Right lobe of liver (tissue), 6 donors: ENCODE measurements around the gene TNS1. TPM values are rescaled to one million over a fixed set of nuclear protein-coding genes. Genes with fewer than 3 reads are reported as not detected.

ENCODE experiments used
- ATAC-seq, 4 donors: fragments of 200-7000 bp; cut with Tn5 transposase; one replicate each; pipeline ENCODE4 v1.9.1; 2020; ENCODE audit warnings: mild to moderate bottlenecking in 4 of 4, moderate library complexity in 4 of 4
- DNase-seq, 3 donors: peaks; one replicate each; pipeline ENCODE4 v3.0.0-alpha.2; 2020
- H3K27ac ChIP-seq, 3 donors: fragments of 200-600 bp; one replicate each; pipeline ENCODE4 v1.8.0; 2022
- H3K27me3 ChIP-seq, 2 donors: fragments of 200-600 bp; one replicate each; pipeline ENCODE4 v1.8.0; 2022
- H3K36me3 ChIP-seq, 4 donors: fragments of 200-600 bp; sonication (generic) in 1 of 4; one replicate each; pipeline versions ENCODE4 v1.5.1 to v1.8.0; 2017 to 2022; ENCODE audit warnings: control low read depth in 1 of 4
- H3K4me1 ChIP-seq, 4 donors: fragments of 200-600 bp; sonication (generic) in 1 of 4; one replicate each; pipeline versions ENCODE4 v1.5.1 to v1.8.0; 2017 to 2022; ENCODE audit warnings: control low read depth in 1 of 4
- H3K4me3 ChIP-seq, 3 donors: fragments of 200-600 bp; one replicate each; pipeline ENCODE4 v1.8.0; 2022
- H3K9me3 ChIP-seq, 4 donors: fragments of 200-600 bp; sonication (generic) in 1 of 4; one replicate each; pipeline versions ENCODE4 v1.5.1 to v1.8.0; 2017 to 2022; ENCODE audit warnings: control low read depth in 1 of 4
- CTCF ChIP-seq, 4 donors: fragments of 200-600 bp in 3 of 4; fragments of 450-650 bp in 1 of 4; IDR thresholded peaks; one replicate each; pipeline versions ENCODE4 v1.5.1 to v1.8.0; 2016 to 2022; ENCODE audit warnings: antibody characterized with exemption in 4 of 4, mild to moderate bottlenecking in 2 of 4
- POLR2A ChIP-seq: fragments of 450-650 bp; IDR thresholded peaks from one replicate; pipeline ENCODE4 v1.6.1; 2017; ENCODE audit warnings: antibody characterized with exemption, mild to moderate bottlenecking
- WGBS: methylation state at CpG from one replicate; pipeline ENCODE4 v1.1.6; 2018; ENCODE audit warnings: low coverage, low lambda C conversion rate; ENCODE audit not compliant: insufficient coverage; ENCODE audit errors: missing lambda C conversion rate; 5-methylcytosine and 5-hydroxymethylcytosine counted together
- intact Hi-C, 2 donors: fragments of 100-400 bp; cut with DNase I; formaldehyde crosslinking; loops; one replicate each; pipeline versions ENCODE4 v1.11.2 to v1.14.1; 2022
- total RNA-seq, 6 experiments: library from RNA; depleted of rRNA in 2 of 6; stranded (reverse); fragments of >200 nt in 2 of 6; fragmentation: NEBNext Ultra II Directional in 3 of 6; extraction: Animal tissue kit (Norgen Biotek cat#: 25700) in 3 of 6; gene quantifications; one replicate each; pipeline versions ENCODE4 v1.1.0 to v1.2.4, GENCODE V29; 2016 to 2023
- donor health status: DM: no; HTN: yes; CAD: no.
- donor health status: DM: no; HTN: no; CAD: no.
- donor health status: DM: no; HTN: no; CAD: no.
- donor health status: DM: no; HTN: yes; CAD: no.
- donor health status: DM: no; HTN: yes; CAD: no.

The TNS1 gene
- total RNA-seq, 6 experiments from 2014 or later, result 68.4 to 209 (median 99.2) TPM

- peaks cover 3 to 31% (median 12%) of the 10 kb centered on the region in 4 donors for H3K36me3 ChIP-seq
- intact Hi-C loops, result no loop called here
- no peak for DNase-seq
- ATAC-seq, result peak in 1 of 4 donors; percentile 5
- no peak overlapping the region for H3K27ac ChIP-seq
- H3K27me3 ChIP-seq, result no peaks in the 10 kb centered on the region
- H3K4me3 ChIP-seq, result no peak overlapping the region
- H3K4me1 ChIP-seq, result no peaks in the 10 kb centered on the region
- no peaks in the 10 kb centered on the region for H3K9me3 ChIP-seq
- no CpG with 5 or more reads among the region's 7 CpGs for WGBS
- TF ChIP-seq POLR2A (no peak), CTCF (IDR thresholded peaks at IDR 0.05) (no peak)
Observed at GRCh38 chr2:217839750-217840107, 163.1 kb downstream of the TNS1 start.

- Histone ChIP-seq H3K4me3 (no peak overlapping the region), H3K4me1 (no peaks in the 10 kb centered on the region), H3K36me3 (peaks cover 4 to 35% (median 15%) of the 10 kb centered on the region in 4 donors), H3K9me3 (no peaks in the 10 kb centered on the region), H3K27ac (no peak overlapping the region), H3K27me3 (no peaks in the 10 kb centered on the region)
- intact Hi-C loops, result no loop called here
- ATAC-seq, result no peak
- WGBS, result 80% methylated on average over 1 of the region's 10 CpGs
- TF ChIP-seq POLR2A, result no peak
- no peak for TF ChIP-seq CTCF (IDR thresholded peaks at IDR 0.05)
- no peak for DNase-seq
Observed at GRCh38 chr2:217839073-217839749, 163.6 kb downstream of the TNS1 start.

GRCh38 chr2:217838409-217838831 lies 164.4 kb downstream of the TNS1 start:
- H3K4me1 ChIP-seq, result no peaks in the 10 kb centered on the region
- no peak overlapping the region for H3K4me3 ChIP-seq
- peaks cover 7 to 43% (median 20%) of the 10 kb centered on the region in 4 donors for H3K36me3 ChIP-seq
- intact Hi-C loops, result no loop called here
- TF ChIP-seq CTCF (IDR thresholded peaks at IDR 0.05), result no peak
- no peak for TF ChIP-seq POLR2A
- H3K9me3 ChIP-seq, result no peaks in the 10 kb centered on the region
- DNase-seq (no peak), ATAC-seq (peak in 2 of 4 donors; percentile 1 to 4)
- WGBS, result no CpG with 5 or more reads among the region's 5 CpGs
- H3K27me3 ChIP-seq, result no peaks in the 10 kb centered on the region
- H3K27ac ChIP-seq, result no peak overlapping the region

- WGBS, result 93% methylated on average over 2 of the region's 8 CpGs
- no peak for DNase-seq
- H3K27me3 ChIP-seq, result no peaks in the 10 kb centered on the region
- H3K4me3 ChIP-seq, result no peak overlapping the region
- peaks cover 9 to 48% (median 27%) of the 10 kb centered on the region in 4 donors for H3K36me3 ChIP-seq
- no peaks in the 10 kb centered on the region for H3K9me3 ChIP-seq
- no peaks in the 10 kb centered on the region for H3K4me1 ChIP-seq
- TF ChIP-seq POLR2A, result no peak
- TF ChIP-seq CTCF (IDR thresholded peaks at IDR 0.05), result no peak
- H3K27ac ChIP-seq, result no peak overlapping the region
- ATAC-seq, result no peak
- intact Hi-C loops, result no loop called here
Observed at GRCh38 chr2:217837530-217837929, 165.3 kb downstream of the TNS1 start.
